Parathyroid adenoma (tissue), 2 donors: ENCODE data around the gene R3HCC1L.
"Not testable (repeated sequence)": the region's sequence is repeated elsewhere in the genome, so short reads cannot be mapped to it uniquely, and the experiment has no call there.

Experiments
- H2AFZ ChIP-seq: fragments of 300-600 bp; sonication (generic); one replicate; pipeline ENCODE4 v1.7.0; 2017; ENCODE audit warnings: antibody characterized with exemption, mild to moderate bottlenecking
- H3K27ac ChIP-seq: fragments of 300-600 bp; sonication (generic); one replicate; pipeline ENCODE4 v1.7.0; 2017
- H3K27me3 ChIP-seq: fragments of 300-600 bp; sonication (generic); one replicate; pipeline ENCODE4 v1.7.0; 2017; ENCODE audit warnings: low read length; ENCODE audit not compliant: control insufficient read depth, insufficient read depth
- H3K36me3 ChIP-seq: fragments of 300-600 bp; sonication (generic); one replicate; pipeline ENCODE4 v1.7.0; 2017; ENCODE audit warnings: low read length; ENCODE audit not compliant: control insufficient read depth, insufficient read depth
- H3K4me1 ChIP-seq: fragments of 300-600 bp; sonication (generic); one replicate; pipeline ENCODE4 v1.7.0; 2017; ENCODE audit warnings: control low read depth
- H3K4me2 ChIP-seq: fragments of 300-600 bp; sonication (generic); one replicate; pipeline ENCODE4 v1.7.0; 2017; ENCODE audit warnings: low read length
- H3K4me3 ChIP-seq: fragments of 300-600 bp; sonication (generic); one replicate; pipeline ENCODE4 v1.7.0; 2017; ENCODE audit warnings: low read depth, low read length
- H3K79me2 ChIP-seq: fragments of 300-600 bp; sonication (generic); one replicate; pipeline ENCODE4 v1.7.0; 2017; ENCODE audit warnings: control low read depth
- H3K9ac ChIP-seq: fragments of 300-600 bp; sonication (generic); one replicate; pipeline ENCODE4 v1.7.0; 2017; ENCODE audit warnings: mild to moderate bottlenecking
- H3K9me3 ChIP-seq: fragments of 300-600 bp; sonication (generic); one replicate; pipeline ENCODE4 v1.7.0; 2017; ENCODE audit warnings: low read length; ENCODE audit not compliant: control insufficient read depth
- TF ChIP-seq, protein P1 (sequence below): fragments of 300-600 bp; sonication (generic); IDR thresholded peaks from one replicate; pipeline ENCODE4 v1.7.0; 2017; ENCODE audit warnings: antibody characterized with exemption, mild to moderate bottlenecking
- donor health status: primary hyperparathyroidism.

R3HCC1L gene

DNA sequence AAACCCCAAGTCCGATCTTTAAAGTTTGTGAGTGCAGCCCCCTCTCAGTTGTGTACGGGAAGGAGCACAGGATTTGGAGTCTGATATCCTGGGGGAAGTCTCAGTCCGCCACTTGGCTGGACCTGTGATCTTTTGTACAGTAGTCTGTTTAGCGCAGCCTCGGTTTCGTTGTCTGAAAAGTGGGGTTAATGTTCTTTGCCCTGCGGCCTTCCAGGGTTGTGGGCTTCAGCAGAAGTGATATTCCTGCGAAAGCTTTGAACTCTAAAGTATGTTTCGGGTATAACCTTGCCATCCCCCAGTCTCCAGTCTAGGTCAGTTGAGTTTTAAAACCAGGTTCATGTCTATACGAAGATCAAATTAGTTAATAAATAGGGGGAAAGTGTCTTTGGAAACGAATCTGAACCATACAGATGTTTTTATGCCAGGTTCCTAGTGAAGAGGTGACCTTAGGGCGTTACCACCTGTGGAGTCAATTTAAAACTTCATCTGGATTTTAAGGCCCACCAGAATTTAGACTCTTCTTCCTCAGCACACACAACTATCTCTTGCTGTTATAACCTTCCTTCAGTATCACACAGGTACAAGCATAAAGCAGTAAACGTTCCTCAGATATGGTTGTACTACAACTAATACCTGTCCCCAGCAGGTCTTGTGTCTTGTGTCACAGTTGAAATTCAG is 904 bp downstream of the R3HCC1L start:
- Histone ChIP-seq H3K27me3 (no peaks in the 10 kb centered on the region), H3K9me3 (no peaks in the 10 kb centered on the region), H2AFZ (peak overlapping the region; percentile 100), H3K9ac (peak overlapping the region; percentile 63), H3K4me3 (peak overlapping the region; percentile 95), H3K36me3 (no peaks in the 10 kb centered on the region), H3K4me1 (peaks cover 4% of the 10 kb centered on the region), H3K4me2 (peak overlapping the region; percentile 72), H3K27ac (peak overlapping the region; percentile 81), H3K79me2 (peaks cover 17% of the 10 kb centered on the region)
- TF ChIP-seq, protein P1, sequence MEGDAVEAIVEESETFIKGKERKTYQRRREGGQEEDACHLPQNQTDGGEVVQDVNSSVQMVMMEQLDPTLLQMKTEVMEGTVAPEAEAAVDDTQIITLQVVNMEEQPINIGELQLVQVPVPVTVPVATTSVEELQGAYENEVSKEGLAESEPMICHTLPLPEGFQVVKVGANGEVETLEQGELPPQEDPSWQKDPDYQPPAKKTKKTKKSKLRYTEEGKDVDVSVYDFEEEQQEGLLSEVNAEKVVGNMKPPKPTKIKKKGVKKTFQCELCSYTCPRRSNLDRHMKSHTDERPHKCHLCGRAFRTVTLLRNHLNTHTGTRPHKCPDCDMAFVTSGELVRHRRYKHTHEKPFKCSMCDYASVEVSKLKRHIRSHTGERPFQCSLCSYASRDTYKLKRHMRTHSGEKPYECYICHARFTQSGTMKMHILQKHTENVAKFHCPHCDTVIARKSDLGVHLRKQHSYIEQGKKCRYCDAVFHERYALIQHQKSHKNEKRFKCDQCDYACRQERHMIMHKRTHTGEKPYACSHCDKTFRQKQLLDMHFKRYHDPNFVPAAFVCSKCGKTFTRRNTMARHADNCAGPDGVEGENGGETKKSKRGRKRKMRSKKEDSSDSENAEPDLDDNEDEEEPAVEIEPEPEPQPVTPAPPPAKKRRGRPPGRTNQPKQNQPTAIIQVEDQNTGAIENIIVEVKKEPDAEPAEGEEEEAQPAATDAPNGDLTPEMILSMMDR = no peak

DNA sequence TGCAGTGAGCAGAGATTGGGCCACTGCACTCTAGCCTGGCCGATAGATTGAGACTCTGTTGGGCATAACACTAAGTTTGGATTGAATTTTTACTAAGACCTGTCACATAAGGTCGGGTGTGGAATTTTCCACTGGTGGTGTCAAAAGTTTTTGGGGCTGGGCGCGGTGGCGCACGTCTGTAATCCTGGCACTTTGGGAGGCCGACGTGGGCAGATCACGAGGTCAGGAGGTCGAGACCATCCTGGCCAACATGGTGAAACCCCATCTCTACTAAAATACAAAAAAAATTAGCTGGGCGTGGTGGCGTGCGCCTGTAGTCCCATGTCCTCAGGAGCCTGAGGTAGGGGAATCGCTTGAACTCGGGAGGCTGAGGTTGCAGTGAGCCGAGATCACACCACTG is 2.3 kb downstream of the R3HCC1L start:
- H3K4me1 ChIP-seq, H3K4me3 ChIP-seq, H3K9me3 ChIP-seq: not testable (repeated sequence)

DNA sequence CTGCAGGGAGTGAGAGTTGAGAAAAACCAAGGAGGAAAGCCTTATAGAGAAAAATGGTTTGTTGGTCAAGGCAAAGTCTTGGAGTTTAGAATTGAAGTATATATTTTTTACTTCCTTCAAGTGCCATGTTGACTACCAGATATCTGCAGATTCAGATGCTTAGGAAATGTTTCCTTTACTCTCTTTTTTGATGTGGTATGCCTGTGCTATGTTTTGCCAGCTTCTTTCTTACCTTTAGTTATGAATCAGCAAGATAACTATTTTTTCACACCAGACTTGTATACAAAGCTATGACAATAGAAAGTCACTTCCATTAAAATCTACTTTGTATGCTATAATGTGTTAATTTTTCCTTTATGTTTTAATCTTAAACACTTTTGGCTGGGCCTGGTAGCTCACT is 3.6 kb downstream of the R3HCC1L start:
- Histone ChIP-seq H3K27me3 (no peaks in the 10 kb centered on the region), H3K27ac (no peak overlapping the region), H2AFZ (no peak overlapping the region), H3K79me2 (peaks cover 17% of the 10 kb centered on the region), H3K4me1 (peaks cover 4% of the 10 kb centered on the region), H3K4me3 (no peak overlapping the region), H3K9ac (no peak overlapping the region), H3K9me3 (no peaks in the 10 kb centered on the region), H3K36me3 (no peaks in the 10 kb centered on the region), H3K4me2 (no peak overlapping the region)
- TF ChIP-seq, protein P1 = no peak

More for the DNA sequence above, 2.3 kb downstream of the R3HCC1L start:
- H3K4me2 ChIP-seq, H3K9ac ChIP-seq, H2AFZ ChIP-seq, H3K36me3 ChIP-seq, H3K27me3 ChIP-seq, H3K27ac ChIP-seq: not testable (repeated sequence)
- H3K79me2 ChIP-seq = peaks cover 17% of the 10 kb centered on the region

DNA sequence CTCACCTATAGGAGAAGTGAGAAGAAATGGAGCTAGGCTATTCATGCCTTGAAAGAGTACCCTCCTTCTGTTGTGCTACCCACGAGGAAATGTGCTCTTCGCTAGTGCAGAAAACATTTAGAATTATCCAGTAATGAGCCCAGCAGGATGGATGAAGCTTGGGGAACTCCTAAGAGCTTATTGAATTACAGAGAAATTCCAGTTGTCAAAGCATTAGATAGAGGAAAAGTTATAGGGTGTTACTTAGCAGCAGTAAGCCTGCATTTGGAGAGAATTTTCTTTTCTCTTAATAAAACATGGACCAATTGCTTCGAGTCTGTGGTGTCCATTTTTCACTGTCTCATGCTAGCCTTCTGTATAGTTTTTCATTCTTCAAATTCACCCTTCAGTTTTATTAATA is 5.0 kb downstream of the R3HCC1L start:
- Histone ChIP-seq H2AFZ (no peak overlapping the region), H3K4me3 (no peak overlapping the region), H3K27ac (no peak overlapping the region), H3K27me3 (no peaks in the 10 kb centered on the region), H3K4me2 (no peak overlapping the region), H3K9me3 (no peaks in the 10 kb centered on the region), H3K9ac (no peak overlapping the region), H3K4me1 (peaks cover 4% of the 10 kb centered on the region), H3K79me2 (peaks cover 14% of the 10 kb centered on the region), H3K36me3 (no peaks in the 10 kb centered on the region)
- TF ChIP-seq, protein P1 = no peak

DNA sequence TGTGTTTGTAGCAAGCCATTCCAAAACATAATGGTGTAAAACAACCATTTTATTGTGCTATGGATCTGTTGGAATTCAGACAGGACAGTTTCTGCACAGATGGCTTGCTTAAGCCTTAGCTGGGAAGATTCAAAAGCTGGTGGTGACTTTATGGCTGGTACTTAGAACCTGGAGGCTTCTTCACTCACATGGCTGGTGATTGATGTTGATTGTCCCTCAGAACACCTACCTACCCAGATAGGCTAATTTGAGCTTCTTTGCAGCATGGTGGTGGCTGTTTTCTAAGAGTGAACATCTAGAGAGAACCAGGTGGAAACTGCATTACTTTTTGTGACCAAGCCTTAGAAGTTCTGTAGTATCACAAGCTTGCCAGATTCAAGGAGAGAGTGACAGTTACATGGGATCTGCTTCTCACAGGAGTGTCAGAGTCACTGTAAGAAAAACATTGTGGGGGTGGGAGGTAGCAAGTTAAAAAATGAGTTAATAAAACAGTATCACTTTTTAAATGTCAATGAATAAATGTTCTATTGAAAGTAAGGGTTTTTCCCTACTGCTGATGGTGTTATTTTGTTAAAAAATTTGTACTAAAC is 7.1 kb downstream of the R3HCC1L start:
- Histone ChIP-seq H3K27me3 (no peaks in the 10 kb centered on the region), H3K27ac (no peak overlapping the region), H3K4me3 (no peak overlapping the region), H3K4me2 (no peak overlapping the region), H3K9ac (no peak overlapping the region), H3K36me3 (no peaks in the 10 kb centered on the region), H2AFZ (no peak overlapping the region), H3K4me1 (no peaks in the 10 kb centered on the region), H3K9me3 (no peaks in the 10 kb centered on the region), H3K79me2 (peaks cover 8% of the 10 kb centered on the region)
- TF ChIP-seq, protein P1 = no peak
